ENCODE data around the gene PDE6D. TPM values are rescaled to one million over a fixed set of nuclear protein-coding genes. Genes with fewer than 3 reads are reported as not detected.

Gene PDE6D
- total RNA-seq, 1 experiment from 2014 or later, result 43.8 TPM

DNA sequence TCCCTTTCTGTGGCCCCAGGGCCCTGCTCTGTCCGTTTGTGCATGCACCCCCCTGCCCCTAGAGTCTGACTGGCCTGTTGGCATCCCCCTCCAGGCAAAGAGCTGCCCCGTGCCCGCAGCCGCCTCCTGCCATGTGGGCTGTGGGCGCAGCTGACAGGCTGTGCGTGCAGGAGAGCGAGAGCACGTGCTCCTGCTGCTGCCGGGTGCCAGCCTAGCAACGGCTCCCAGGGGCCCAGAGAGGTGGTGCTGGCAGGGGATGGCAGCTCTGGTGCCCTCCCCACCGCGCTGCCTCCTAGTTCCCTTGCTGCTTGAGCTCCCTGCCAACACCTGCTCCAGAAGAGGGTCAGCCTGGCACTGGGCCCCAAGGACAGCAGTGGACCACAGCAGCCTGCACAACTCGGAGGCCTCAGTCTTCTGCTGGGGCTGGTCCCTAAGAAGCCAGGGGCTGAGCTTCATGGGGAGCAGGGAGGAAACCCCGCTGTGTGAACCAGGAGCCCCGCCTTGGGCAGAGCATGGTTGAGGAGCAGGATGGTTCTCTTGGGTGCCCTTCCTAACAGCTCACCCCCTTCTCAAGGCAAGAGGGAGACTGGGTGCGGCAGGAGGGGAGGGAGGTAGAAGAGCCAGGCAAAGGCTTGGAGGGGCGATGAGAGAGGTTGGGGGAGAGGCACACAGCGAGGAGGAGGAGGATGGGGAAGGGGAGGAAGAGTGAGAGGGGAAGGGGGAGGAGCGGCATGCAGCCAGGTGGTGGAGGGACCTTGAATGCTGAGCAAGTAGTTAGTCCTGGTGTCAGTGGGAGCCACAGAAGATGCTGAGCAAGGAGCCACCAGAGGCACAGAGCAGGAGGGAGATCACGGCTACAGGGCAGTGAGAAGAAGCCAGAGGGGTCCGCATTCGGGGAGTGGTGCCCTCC is 96.5 kb downstream of the PDE6D start:
- POLR2A ChIA-PET (ENCODE audit: unreplicated experiment), result no interaction called here
- no TSS peak for BruUV-seq (replicated peaks)
- Histone ChIP-seq H3K36me3 (ENCODE audit: low read depth, low read length) (no peaks in the 10 kb centered on the region), H3K9me2 (replicated peaks; ENCODE audit: low read length) (no peaks in the 10 kb centered on the region), H3K27ac (ENCODE audit: low read length) (no peak overlapping the region), H3K4me3 (ENCODE audit: low read length) (no peak overlapping the region), H3K79me2 (ENCODE audit: low read length) (no peaks in the 10 kb centered on the region), H4K20me1 (ENCODE audit: low read length) (no peaks in the 10 kb centered on the region), H3K4me1 (ENCODE audit: insufficient read depth, low read length) (peaks cover 11% of the 10 kb centered on the region), H3K4me2 (ENCODE audit: low read length) (no peak overlapping the region), H3F3A (ENCODE audit: low read length, unreplicated experiment) (no peaks in the 10 kb centered on the region), H2AFZ (ENCODE audit: low read length) (no peak overlapping the region), H3K27me3 (ENCODE audit: low read length) (no peaks in the 10 kb centered on the region), H3K9me3 (ENCODE audit: low read length) (no peaks in the 10 kb centered on the region), H3K9ac (ENCODE audit: low read length) (no peak overlapping the region)
- no peak for DNase-seq
- CTCF ChIA-PET, result interaction anchor here (0.6 kb wide), 1 partner anchor 10 kb away, joined by 3 read pairs; no protein-coding TSS in a partner anchor
- no peak for ATAC-seq
- TF ChIP-seq EZH2phosphoT487 (IDR thresholded peaks at IDR 0.05; ENCODE audit: borderline replicate concordance, low read length), result no peak
- intact Hi-C loops (cut with micrococcal nuclease), result no loop called here

DNA sequence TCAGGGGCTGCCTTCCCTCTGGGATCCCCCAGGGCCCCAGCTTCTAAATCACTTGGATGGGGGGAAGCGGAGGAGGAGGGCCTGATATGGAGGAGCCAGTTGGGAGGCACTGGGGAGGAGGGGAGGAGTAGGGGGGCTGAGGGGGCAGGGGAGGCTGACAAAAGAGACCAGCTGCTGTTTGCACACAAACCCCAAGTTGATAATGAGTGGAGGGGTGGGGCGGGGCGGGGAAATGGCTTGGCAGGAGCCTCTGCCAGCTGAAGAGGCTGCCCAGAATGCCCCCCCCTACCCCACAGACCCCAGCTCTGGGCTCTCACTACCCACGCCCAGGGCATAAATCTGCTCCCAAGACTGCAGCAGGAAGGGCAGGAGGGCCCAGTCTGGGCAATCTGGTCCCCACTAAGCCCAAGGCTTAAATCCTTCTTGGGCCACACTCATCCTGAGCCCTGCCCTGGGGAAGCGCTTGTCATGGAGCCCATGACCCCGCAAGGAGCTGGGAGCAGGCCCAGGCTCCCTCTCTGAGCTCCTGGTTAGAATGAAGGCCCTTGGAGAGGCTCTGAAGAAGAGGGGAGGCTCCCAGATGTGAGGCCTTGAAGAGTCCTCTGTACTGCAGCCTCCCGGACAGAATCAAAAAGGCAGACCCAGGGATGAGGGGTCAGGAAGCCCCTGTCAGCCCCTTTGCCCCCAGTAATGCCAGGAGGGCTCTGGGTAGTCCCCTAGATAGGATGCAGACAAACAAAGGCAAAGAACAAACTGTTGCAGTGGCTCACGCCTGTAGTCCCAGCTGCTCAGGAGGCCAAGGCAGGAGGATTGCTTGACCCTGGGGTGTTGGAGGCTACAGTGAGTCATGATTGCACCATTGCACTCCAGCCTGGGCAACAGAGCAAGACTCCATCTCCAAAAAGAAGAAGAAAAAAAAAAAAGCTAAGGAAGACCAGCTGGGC is 97.5 kb downstream of the PDE6D start:
- ChIA-PET POLR2A (ENCODE audit: unreplicated experiment) (no interaction called here), CTCF (no interaction called here)
- no peaks in the 10 kb centered on the region for H3K36me3 ChIP-seq (ENCODE audit: low read depth, low read length)
- intact Hi-C loops (cut with micrococcal nuclease), result no loop called here
- H3K27ac ChIP-seq (ENCODE audit: low read length), result no peak overlapping the region
- no peaks in the 10 kb centered on the region for H3K27me3 ChIP-seq (ENCODE audit: low read length)
- H2AFZ ChIP-seq (ENCODE audit: low read length), result no peak overlapping the region
- no TSS peak for BruUV-seq (replicated peaks)
- no peak overlapping the region for H3K4me3 ChIP-seq (ENCODE audit: low read length)
- DNase-seq (no peak), ATAC-seq (no peak)
- H3K9me3 ChIP-seq (ENCODE audit: low read length), result no peaks in the 10 kb centered on the region
- no peak overlapping the region for H3K9ac ChIP-seq (ENCODE audit: low read length)
- H3K4me1 ChIP-seq (ENCODE audit: insufficient read depth, low read length), result peaks cover 11% of the 10 kb centered on the region
- H3K4me2 ChIP-seq (ENCODE audit: low read length), result no peak overlapping the region
- no peaks in the 10 kb centered on the region for H3F3A ChIP-seq (ENCODE audit: low read length, unreplicated experiment)
- no peaks in the 10 kb centered on the region for H3K9me2 ChIP-seq (replicated peaks; ENCODE audit: low read length)
- TF ChIP-seq, protein P1, sequence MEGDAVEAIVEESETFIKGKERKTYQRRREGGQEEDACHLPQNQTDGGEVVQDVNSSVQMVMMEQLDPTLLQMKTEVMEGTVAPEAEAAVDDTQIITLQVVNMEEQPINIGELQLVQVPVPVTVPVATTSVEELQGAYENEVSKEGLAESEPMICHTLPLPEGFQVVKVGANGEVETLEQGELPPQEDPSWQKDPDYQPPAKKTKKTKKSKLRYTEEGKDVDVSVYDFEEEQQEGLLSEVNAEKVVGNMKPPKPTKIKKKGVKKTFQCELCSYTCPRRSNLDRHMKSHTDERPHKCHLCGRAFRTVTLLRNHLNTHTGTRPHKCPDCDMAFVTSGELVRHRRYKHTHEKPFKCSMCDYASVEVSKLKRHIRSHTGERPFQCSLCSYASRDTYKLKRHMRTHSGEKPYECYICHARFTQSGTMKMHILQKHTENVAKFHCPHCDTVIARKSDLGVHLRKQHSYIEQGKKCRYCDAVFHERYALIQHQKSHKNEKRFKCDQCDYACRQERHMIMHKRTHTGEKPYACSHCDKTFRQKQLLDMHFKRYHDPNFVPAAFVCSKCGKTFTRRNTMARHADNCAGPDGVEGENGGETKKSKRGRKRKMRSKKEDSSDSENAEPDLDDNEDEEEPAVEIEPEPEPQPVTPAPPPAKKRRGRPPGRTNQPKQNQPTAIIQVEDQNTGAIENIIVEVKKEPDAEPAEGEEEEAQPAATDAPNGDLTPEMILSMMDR (conservative IDR thresholded peaks at IDR 0.05; ENCODE audit: low read depth, low read length), result no peak
- TF ChIP-seq EZH2 (IDR thresholded peaks at IDR 0.05; ENCODE audit: low read length, unreplicated experiment) (no peak), EZH2phosphoT487 (IDR thresholded peaks at IDR 0.05; ENCODE audit: borderline replicate concordance, low read length) (no peak)
- no peaks in the 10 kb centered on the region for H4K20me1 ChIP-seq (ENCODE audit: low read length)
- H3K79me2 ChIP-seq (ENCODE audit: low read length), result no peaks in the 10 kb centered on the region

DNA sequence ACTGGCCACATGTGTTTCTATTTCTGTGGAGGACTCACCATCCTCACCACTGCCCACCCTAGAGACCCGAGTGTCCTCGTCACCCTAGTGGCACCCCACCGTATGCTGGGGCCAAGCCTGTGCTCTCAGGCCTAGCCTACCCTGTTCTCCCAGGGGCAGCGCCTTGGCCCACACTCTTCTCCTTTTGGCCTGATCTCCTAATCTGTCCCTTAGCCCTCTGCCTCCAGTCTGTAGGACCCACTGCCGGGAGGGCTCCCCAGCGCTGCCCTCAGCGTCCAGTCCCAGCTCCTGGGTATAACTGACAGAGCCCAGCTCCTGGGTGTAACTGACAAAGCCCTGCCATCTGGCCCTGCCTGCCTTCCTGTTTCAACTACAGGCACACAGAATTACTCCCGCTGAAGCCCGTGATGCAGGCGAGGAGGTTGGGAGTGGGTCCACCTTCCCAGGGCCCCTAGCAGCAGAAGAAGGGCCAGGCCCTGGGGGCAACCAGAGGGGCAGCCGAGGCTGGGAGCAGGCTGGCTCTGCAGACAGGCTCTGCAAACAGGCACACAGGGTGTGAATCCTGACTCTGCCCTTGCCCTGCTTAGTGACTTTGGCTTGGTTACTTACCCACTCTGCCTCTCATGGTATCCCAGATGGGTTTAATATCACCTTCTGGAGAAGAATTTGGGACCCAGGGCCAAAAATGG is 98.3 kb downstream of the PDE6D start:
- intact Hi-C loops (cut with micrococcal nuclease), result no loop called here
- no peaks in the 10 kb centered on the region for H4K20me1 ChIP-seq (ENCODE audit: low read length)
- H3K4me3 ChIP-seq (ENCODE audit: low read length), result no peak overlapping the region
- H3K27ac ChIP-seq (ENCODE audit: low read length), result no peak overlapping the region
- H2AFZ ChIP-seq (ENCODE audit: low read length), result no peak overlapping the region
- no peak overlapping the region for H3K4me2 ChIP-seq (ENCODE audit: low read length)
- DNase-seq, result no peak
- H3K9me2 ChIP-seq (replicated peaks; ENCODE audit: low read length), result no peaks in the 10 kb centered on the region
- TF ChIP-seq EZH2 (IDR thresholded peaks at IDR 0.05; ENCODE audit: low read length, unreplicated experiment) (no peak), EZH2phosphoT487 (IDR thresholded peaks at IDR 0.05; ENCODE audit: borderline replicate concordance, low read length) (no peak)
- TF ChIP-seq, protein P1 (conservative IDR thresholded peaks at IDR 0.05; ENCODE audit: low read depth, low read length), result no peak
- no TSS peak for BruUV-seq (replicated peaks)
- H3K4me1 ChIP-seq (ENCODE audit: insufficient read depth, low read length), result peaks cover 11% of the 10 kb centered on the region
- ATAC-seq, result no peak
- no peaks in the 10 kb centered on the region for H3K79me2 ChIP-seq (ENCODE audit: low read length)
- H3K9ac ChIP-seq (ENCODE audit: low read length), result no peak overlapping the region
- no peaks in the 10 kb centered on the region for H3K9me3 ChIP-seq (ENCODE audit: low read length)
- H3K36me3 ChIP-seq (ENCODE audit: low read depth, low read length), result no peaks in the 10 kb centered on the region
- no peaks in the 10 kb centered on the region for H3F3A ChIP-seq (ENCODE audit: low read length, unreplicated experiment)
- H3K27me3 ChIP-seq (ENCODE audit: low read length), result no peaks in the 10 kb centered on the region
- ChIA-PET POLR2A (ENCODE audit: unreplicated experiment) (no interaction called here), CTCF (no interaction called here)

All from PC-3 (cell line).